COLO829 (cell line): Measurements from ENCODE around the gene RAPGEF4.

Experiments used
- DNase-seq: peaks from one replicate; pipeline ENCODE4 v3.0.0; 2012; ENCODE audit warnings: low spot score

The RAPGEF4 gene

DNA sequence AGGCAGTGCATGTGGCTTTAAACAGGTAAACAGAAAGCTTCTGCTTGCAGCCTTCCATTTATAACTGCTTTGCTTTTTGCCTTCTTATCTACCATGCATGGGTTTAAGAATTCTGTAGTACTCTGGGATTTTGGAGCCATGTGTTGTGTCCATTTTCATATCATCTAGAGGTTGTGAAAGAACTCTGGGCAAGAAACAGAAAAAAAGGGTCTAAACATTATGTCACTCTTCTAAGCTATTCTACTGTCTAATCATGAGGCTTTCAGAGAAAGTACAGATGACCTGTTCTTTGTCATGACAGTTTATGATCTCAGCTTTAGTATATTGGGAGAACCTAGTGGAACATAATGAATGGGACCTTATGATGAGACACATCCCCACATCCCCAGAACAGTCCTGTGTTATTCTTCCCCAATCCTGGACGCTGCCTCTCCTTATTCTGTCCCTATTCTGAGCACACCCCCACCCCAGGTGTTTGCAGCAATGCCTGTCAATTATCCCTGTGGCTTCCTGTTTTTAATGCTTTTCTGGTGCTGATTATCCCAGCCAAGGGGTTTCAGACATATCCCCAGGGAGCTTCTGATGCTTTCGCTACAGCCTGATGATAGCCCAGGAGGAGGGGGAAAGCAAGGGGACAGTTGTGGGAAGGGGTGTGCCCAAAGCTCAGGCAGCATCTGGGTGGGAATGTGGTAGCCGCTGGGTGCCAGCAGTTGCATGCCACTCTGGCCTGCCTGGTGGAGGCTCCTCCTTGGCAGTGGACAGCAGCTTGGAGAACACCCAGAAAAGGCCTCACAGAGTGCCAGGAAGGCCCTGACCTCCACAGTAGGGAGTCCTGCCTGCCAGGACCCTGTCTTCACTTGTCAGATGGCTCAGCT is 170.5 kb downstream of the RAPGEF4 start:
- no peak for DNase-seq

DNA sequence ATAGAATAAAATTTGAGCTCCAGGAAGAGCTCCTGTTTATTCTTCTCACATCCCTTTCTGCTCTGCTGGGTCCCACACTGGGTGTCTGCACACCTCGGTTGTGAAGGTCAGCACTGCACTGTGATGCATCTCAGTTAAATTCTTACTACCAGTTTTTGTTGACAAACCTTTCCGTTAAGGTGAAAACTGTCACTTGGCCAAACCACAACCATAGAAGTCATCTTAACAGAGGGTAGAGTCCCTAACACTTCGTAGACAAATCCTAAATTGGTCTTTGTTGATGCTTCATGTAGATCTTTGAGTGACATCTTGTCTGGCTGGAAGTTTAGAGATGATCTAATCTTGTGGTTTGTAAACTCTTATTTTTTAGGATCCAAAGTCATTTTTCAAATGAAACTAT is 172.6 kb downstream of the RAPGEF4 start:
- no peak for DNase-seq

DNA sequence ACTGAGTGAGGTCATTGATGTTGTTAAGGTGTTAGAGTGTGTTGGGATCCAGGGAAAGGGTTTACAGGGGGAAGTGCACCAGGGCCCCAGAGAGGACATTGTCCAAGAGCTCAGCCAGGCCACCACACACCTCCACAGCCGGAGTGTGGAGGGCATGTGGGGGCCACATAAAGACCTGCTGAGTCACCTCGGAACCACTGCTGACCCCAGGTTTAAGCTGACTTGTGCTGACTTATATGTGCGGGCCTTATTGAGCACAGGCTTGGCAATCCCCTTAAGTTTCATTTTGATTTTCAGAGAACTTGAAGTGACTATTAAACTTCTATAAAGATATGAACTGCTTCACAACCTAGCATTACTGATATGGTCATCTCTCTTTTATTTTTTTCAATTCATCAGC is 173.8 kb downstream of the RAPGEF4 start:
- no peak for DNase-seq

DNA sequence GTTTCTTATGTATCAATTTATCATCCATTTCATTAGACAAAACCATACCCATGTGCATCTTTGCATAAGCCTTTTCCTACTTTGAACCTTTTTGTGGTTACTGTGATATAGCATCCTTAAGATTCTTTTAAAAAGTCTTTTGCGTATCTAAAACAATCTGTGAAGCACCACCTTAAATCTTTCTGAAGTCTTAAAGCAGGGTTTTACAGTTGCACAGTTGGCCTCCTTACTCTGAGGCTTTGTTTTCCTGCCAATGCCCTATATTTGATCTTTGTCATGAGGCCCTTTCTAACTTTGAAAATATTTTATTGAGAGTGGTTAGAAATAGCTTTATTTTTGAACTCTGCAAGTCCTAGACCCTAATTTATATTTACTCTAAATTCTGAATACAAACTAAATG is 176.6 kb downstream of the RAPGEF4 start:
- DNase-seq = no peak

DNA sequence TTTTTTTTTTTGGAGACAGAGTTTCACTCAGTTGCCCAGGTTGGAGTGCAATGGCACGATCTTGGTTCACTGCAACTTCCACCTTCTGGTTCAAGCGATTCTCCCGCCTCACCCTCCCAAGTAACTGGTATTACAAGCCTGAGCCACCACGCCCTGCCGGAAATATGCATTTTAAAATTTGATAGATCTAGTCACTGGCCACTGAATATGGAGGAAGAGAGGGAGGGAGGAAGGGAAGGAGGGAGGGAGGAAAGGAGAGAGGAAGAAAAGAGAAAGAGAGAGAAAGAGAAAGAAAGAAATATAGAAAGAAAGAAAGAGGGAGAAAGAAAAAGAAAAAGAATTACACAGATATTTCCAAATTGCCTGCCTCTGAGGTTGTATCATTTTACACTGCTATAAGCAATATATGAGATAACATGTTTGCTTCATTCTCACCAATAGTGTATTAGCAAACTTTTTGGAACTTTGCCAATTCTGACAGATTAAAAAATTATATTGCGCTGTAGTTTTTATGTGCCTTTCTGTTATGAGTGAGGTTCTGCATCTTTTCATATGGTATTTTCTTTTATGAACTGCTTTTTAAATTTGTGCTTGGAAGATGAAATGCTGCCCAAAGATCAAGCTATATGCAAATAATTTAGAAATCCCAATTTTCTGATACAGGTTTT is 178.8 kb downstream of the RAPGEF4 start:
- DNase-seq = no peak

DNA sequence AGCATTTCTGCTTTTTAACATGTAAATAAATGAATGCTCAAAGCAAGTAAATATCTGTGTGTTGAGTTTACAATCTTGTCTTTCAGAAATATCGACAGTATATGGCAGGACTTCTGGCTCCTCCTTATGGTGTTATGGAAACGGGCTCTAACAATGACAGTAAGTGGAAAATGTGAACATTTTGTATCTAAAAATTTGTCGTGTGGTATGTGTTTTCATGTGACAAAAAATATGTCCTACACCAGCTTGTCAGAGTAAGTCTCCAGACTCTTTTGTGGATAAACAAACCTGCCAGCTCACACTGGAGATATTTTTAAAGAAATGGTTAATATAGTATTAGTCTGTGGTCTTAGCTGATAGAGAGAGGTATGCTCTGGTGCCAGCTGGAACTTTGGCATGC is 182.1 kb downstream of the RAPGEF4 start:
- DNase-seq = no peak

DNA sequence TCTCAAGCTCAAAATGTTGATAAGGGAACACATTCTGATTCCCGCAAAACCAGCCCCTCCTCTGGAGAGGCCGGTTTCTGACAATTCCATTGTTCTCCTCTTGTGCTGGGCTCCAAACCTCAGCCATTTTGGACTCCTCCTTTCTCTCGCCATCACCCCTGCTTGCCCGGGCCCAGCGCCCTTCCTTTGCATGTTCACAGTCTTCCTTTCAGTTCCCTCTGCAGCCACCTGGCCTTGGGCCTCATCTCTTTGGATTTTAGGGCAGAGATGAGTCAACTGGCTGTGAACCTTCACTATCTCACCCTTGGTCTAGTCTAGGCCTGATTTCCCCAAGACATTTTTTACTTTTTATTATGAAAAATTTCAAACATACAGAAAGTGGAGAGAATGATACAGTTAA is 184.1 kb downstream of the RAPGEF4 start:
- DNase-seq = no peak

DNA sequence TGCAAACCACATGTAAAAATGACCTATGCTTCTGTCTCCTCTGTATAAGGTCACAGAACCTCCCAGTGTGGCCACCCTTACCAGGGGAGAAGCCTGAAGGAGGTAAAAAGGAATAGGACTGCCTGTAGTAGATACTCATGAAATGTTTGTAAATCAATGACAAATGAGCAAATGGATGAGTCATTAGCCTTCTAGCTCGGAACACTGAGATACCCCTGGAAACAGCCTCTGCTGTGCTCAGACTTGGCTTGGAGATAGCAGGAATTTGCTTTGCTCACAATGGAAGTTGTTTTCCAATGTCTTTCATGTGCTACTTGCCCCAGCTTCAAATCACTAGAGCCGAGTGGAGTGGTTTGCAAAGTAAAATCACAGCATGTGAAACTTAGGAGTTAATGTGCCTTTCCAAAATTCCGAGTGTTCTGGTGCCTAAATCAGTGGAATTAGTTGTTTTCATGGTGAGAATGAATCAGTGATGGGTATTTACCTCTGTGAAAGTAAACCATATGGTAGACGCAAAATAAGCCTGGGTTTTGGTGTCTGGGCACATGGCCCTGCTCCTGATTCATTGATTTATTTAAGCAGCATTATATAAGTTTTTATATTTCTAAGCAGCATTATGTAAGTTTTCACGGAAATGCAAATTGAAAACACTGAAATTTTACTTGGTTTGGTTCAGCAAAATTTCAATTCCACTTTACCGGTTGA is 186.0 kb downstream of the RAPGEF4 start:
- DNase-seq = no peak

DNA sequence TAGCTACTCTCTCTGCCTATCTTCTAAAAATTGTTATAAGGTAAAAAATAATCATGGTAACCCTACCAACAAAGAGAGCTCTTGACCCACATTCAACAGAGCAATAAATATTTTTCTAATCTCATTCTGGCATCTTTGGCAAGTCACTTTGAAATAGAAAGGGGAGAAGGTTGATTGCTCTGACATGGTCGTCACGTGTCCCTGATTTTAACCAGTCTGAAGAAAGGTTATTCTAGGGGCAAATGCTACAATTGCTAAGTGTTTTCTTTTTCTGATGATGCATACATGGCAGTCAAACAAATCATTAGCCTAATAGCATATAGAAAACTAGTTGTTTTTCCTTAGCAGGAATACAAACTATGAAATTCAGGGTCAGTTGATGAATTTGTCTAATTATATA is 186.7 kb downstream of the RAPGEF4 start:
- no peak for DNase-seq

DNA sequence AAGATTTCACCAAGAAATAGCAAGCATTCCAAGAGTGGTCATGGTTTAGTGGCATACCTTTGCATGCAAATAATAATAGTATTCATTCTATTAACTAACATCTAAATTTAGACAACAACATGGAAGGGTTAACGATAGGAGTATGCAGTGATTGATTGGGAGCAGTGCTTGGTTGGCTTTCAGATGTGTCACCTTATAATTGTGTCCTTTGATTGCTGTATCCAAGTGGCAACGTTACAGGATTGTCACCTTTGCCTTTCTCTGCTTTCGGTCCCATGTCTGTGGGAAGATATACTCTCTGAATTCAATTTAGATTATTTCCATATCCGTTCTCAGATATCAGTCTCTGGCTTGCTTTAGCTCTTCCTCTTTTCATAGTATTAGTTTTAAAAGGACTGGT is 187.2 kb downstream of the RAPGEF4 start:
- DNase-seq = no peak

DNA sequence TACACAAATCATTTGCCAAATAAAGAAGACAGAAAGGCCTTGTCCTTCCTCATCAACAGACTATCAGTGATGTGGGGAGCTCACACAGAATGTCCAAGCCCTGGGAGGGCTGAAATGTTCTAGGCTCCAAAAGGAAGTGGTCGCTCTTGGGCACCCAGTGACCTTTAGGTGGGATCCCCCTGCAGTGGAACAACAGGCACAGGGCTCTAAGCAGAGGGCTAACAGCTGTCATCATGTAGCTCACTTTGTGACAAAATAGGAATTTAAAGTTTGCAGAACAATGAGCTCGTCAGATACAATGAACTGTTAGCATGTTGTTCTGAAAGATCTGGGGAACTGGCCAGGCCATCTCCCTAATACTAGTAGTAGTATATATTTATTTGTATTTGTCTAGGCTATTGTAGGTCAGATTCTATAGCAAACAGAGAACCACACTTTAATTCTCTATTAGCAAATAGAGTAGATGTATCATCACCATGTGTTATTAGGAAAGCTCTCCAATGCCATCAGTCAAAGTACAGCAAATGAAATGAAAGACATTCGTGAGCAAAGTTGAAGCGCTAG is 188.5 kb downstream of the RAPGEF4 start:
- no peak for DNase-seq

DNA sequence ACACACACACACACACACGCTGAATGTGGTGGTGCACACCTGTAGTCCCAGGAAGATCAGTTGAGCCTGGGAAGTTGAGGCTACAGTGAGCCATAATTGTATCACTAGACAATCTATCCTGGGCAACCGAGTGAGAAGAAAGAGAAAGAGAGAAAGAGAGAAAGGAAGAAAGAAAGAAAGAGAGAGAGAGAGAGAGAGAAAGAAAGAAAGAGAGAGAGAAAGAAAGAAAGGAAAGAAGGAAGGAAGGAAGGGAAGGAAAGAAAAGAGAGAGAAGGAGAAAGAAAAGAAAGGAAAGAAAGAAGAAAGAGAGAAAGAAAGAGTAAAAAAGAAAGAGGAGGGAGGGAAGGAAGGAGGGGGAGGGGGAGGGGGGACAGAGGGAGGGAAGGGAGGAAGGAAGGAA is 190.0 kb downstream of the RAPGEF4 start:
- no peak for DNase-seq

DNA sequence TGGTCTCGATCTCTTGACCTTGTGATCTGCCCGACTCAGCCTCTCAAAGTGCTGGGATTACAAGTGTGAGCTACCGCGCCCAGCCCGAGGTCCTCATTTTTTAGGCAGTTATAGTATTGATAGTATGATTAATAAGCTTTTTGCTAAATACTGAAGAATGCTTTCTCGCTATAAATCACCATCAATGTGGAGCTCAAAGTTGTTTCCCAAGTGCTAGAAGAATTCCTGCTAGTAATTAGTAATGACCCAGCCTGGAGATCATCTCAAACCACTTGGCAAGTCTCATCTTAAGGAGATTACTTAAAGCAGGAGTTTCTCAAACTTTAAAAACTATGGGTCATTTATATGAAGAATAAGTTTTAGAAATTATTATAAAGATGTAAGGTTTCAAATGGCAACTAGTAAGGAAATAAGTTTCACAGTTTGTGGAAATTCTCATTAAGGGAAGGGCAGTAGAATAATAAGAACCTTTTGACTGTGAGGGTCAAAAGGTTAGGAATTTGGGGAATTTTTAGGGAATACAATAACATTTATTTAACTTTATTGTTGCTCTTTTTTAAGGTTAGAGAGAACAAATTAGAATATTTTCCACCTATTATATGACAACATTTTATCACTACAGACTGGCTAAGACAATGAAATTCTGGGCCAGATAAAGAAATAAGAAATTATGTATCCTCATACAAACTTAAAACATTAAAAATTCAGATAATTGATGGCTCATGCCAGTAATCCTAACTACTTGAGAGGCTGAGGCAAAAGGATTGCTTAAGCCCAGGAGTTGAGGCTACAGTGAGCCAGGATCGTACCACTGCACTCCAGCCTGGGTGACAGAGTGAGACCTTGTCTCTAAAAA is 191.4 kb downstream of the RAPGEF4 start:
- DNase-seq = no peak

DNA sequence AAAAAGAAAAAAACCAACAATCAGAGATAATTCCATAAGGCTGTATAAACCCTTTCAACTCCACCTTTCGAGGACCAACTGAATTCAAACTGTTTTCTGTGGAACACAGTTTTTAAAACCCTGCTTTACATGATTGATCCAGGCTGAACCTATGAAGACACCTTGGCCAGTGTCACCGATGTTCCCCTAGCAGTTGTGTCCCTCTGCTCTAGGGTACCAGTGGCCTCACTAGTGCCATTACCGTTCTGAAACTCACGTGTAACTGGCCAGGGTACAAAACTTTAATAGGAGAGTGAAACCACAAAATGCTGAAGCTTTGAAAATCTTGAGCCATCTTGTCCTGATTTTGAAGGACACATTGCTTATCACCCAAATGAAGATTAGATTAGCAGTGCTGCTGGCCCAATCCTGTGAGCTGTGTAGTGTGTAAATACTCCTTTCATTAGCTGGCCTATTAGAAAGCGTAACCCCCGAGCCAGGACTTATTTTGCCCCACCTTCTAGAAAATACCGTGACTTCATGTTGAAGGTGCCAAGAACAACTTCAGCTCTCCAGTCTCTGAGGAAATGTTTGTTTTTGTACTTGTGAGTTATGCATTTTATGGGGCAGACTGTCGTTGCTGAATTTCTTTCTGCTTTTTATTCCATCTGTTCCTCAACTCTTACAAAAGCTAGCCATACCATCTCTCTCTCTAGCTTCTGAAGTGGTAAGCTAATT is 192.2 kb downstream of the RAPGEF4 start:
- DNase-seq = no peak

DNA sequence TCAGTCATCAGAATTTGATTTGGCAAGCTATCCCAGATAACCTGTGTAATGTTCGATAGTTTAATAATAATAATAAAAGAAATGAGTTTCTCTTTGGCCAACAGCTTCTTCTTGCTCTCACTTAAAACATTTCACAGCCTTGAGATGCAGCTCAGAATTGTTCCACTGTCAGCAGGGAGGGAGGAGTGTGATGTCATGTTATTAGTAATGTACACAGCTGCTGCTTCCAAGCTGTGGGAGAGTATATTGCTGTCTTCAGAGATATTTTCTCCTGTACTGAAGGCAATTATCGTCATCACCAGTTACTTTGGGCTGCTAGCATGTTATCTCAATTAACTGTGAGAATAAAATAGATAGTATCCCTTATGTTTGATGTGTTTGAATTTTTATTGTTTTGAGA is 193.1 kb downstream of the RAPGEF4 start:
- no peak for DNase-seq

DNA sequence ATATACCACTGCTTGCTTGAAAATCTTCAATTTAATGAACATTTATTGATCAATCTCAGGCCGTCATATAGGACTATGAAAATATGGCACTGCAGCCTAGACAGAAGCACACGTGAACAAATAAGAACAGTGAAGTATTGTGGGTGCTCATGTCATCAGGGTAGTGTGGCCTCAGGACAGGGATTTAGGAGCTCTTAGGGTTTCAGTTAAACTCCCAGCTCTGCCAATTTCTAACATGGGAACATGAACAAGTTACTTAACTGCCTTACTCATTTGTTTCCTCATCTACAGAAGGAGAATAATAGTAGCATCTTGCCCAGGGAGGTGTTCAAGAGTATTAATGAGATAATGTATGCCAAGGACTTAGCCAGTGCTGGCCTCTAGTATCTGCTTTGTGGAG is 194.0 kb downstream of the RAPGEF4 start:
- DNase-seq = no peak

DNA sequence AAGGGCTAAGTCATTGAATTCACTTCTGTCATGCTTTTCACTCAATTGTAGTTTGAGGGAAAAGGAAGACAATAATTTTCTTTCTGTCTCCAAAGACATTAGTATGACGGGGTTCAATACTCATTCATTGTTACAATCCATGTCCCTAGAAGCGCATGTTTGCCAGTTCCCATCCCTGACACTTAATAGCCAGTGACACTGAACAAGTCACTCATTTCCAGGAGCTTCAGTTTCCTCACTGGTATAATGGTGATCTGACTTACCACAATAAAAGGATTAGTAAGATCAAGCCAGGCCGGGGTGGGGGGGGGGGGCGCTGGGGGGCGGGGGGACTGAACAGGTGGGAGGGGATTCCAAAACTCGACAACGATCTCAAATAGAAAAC is 195.2 kb downstream of the RAPGEF4 start:
- no peak for DNase-seq

DNA sequence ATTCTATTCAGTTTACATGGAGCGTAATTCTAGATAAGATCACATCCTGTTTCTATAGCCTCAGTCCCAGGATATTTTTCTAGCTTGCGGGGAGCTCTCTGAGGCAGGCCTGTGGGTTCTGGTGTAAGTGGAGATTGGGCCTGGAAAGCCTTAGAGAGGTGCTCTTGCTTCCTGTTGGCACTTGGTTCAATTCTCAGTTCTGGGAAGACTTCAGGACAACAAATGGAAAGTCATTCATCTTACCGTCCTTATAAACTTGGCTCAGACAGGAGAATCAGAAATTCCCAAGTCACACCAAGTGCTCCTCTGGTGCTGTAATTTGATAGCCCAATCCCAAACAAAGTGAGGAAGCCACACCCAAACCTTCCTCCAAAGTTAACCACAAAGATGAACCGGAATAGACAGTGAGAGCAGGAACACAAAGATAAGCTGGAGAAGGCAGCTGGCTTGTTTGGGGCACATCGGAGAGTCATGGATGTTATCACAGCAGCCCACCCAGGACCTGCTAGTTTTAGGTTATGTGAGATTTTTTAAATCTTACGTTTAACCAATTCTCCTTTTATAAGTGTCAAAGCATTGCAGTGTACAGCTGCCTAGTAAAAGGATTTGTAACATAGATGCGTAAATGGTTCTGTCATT is 195.7 kb downstream of the RAPGEF4 start:
- no peak for DNase-seq

DNA sequence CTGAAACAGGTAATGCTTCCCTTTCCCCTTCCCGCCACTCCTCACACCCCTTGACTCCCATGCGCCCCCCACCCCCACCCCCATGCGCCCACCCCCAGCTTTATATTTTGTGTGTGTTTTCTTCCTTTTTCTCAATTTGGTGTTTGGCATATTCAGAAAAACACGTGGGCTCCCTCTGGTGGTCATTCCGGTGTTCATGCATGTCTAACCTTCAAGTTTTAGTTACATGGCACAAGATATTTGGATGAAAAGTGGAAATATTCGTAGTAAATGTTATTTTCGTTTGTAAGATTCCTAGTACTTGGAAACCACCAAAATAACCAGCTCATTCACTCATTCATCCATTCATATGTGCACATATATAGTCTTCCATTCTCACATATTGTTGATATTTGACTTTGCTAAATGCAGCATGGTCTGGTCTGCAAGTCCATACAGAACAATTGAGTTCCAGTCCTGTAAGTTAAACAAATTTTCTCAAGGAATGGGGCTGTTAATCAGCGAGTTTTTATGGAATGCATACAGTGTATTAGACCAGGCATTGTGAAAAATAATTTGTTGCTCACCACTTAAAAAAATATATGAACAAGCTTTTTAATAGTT is 196.4 kb downstream of the RAPGEF4 start:
- DNase-seq = peak; percentile 18
